ENCODE data around the gene CIITA. TPM values are rescaled to one million over a fixed set of nuclear protein-coding genes. Genes with fewer than 3 reads are reported as not detected.

The CIITA gene
- total RNA-seq, 1 experiment from 2014 or later: 0.26 TPM

- H3K4me1 Mint-ChIP-seq: peaks cover 66% of the 10 kb centered on the region
- DNase-seq (ENCODE audit: low spot score) (no peak), ATAC-seq (no peak)
- ChIA-PET POLR2A (no interaction called here), CTCF (interaction anchor here (1.0 to 1.5 kb wide), 2 partner anchors 16 to 28 kb away, joined by 3 to 4 read pairs; no protein-coding TSS in a partner anchor)
- H3K4me3 Mint-ChIP-seq: no peak overlapping the region
- no peaks in the 10 kb centered on the region for H3K9me3 Mint-ChIP-seq
- H3K36me3 Mint-ChIP-seq: no peaks in the 10 kb centered on the region
- TF ChIP-seq USF2 (CRISPR knock-in tag; IDR thresholded peaks at IDR 0.05): no peak
- no peak for TF ChIP-seq ATF2 (CRISPR knock-in tag; IDR thresholded peaks at IDR 0.05; ENCODE audit: borderline replicate concordance, low read depth)
- no peak for TF ChIP-seq ZNF532 (CRISPR knock-in tag; IDR thresholded peaks at IDR 0.05; ENCODE audit: borderline replicate concordance)
- no peak for TF ChIP-seq PREB (CRISPR knock-in tag; IDR thresholded peaks at IDR 0.05; ENCODE audit: borderline replicate concordance)
- TF ChIP-seq FOXP4 (CRISPR knock-in tag; IDR thresholded peaks at IDR 0.05): no peak
- TF ChIP-seq ZMAT4 (CRISPR knock-in tag; IDR thresholded peaks at IDR 0.05): no peak
- TF ChIP-seq FOXJ3 (CRISPR knock-in tag; IDR thresholded peaks at IDR 0.05; ENCODE audit: borderline replicate concordance): no peak
- no peak for TF ChIP-seq ZNF423 (CRISPR knock-in tag; IDR thresholded peaks at IDR 0.05)
- no peak for TF ChIP-seq MAX (CRISPR knock-in tag; IDR thresholded peaks at IDR 0.05)
- no peak overlapping the region for H3K27ac Mint-ChIP-seq
- peaks cover 3% of the 10 kb centered on the region; the same call in 1 of the 2 replicates for H3K27me3 Mint-ChIP-seq (ENCODE audit: low read depth)
Measured at GRCh38 chr16:10947211-10947787, 70.3 kb downstream of the CIITA start.

GRCh38 chr16:10949424-10949970 lies 72.5 kb downstream of the CIITA start:
- TF ChIP-seq ZNF512 (CRISPR knock-in tag; IDR thresholded peaks at IDR 0.05; ENCODE audit: borderline replicate concordance) (no peak), ZNF423 (CRISPR knock-in tag; IDR thresholded peaks at IDR 0.05) (peak; percentile 55)
- Mint-ChIP-seq H3K4me3 (no peak overlapping the region), H3K27ac (peak overlapping the region; percentile 18), H3K4me1 (peaks cover 61% of the 10 kb centered on the region), H3K9me3 (no peaks in the 10 kb centered on the region), H3K27me3 (ENCODE audit: low read depth) (no peaks in the 10 kb centered on the region), H3K36me3 (no peaks in the 10 kb centered on the region)
- ATAC-seq (peak; percentile 75), DNase-seq (ENCODE audit: low spot score) (peak; percentile 59)
- CTCF ChIA-PET: interaction anchor here (1.1 to 7.5 kb wide), 8 partner anchors 12 to 565 kb away, joined by 3 to 70 read pairs (median 3); partner anchors contain the start of genes CIITA and SOCS1
- POLR2A ChIA-PET: interaction anchor here (0.6 to 1.4 kb wide), 3 partner anchors 304 to 663 kb away, joined by 3 to 9 read pairs (median 3); partner anchors contain the start of gene SOCS1
